ENCODE results near the gene DNAJB12.
"Not testable (repeated sequence)": the region's sequence is repeated elsewhere in the genome, so short reads cannot be mapped to it uniquely, and the experiment has no call there.

DNAJB12 gene

DNA sequence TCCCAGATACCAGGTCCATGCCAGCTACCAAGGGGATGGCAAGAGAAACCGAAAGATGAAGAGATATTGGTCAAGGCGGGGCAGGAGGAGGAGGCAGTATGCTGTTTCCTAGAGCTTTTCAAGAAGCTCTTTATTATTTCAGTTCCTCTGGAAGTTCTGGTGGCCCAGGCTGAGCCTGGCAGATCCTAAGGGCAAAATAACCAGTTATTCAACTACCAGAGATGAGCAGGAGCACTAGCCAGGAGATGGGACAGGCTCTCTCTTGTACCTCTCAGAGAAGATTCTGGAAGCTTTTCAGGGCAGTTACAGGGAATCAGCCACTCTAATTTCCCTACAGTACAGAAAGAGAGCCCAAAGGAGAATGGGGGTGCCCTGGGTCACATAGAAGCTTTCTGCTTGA lies 5.3 kb downstream of the DNAJB12 start:
- Histone ChIP-seq H3K4me2 (ENCODE audit: low read length) (no peak overlapping the region), H3K4me3 (ENCODE audit: low read length) (no peak overlapping the region), H3K27me3 (ENCODE audit: low read depth, low read length) (no peaks in the 10 kb centered on the region), H2AFZ (ENCODE audit: low read depth, low read length) (no peak overlapping the region), H3K79me2 (ENCODE audit: low read length) (peaks cover 30% of the 10 kb centered on the region), H3K27ac (ENCODE audit: low read length) (no peak overlapping the region), H3K9me3 (ENCODE audit: insufficient read depth, low read length) (no peaks in the 10 kb centered on the region), H3K4me1 (ENCODE audit: low read length) (peaks cover 6% of the 10 kb centered on the region), H3K9ac (ENCODE audit: low read length) (no peak overlapping the region), H3K36me3 (replicated peaks; ENCODE audit: low read depth, low read length) (no peaks in the 10 kb centered on the region), H4K20me1 (ENCODE audit: insufficient read depth, low read length) (no peaks in the 10 kb centered on the region)
- no peak for TF ChIP-seq EZH2phosphoT487 (IDR thresholded peaks at IDR 0.05; ENCODE audit: low read depth)
- TF ChIP-seq, protein P1, sequence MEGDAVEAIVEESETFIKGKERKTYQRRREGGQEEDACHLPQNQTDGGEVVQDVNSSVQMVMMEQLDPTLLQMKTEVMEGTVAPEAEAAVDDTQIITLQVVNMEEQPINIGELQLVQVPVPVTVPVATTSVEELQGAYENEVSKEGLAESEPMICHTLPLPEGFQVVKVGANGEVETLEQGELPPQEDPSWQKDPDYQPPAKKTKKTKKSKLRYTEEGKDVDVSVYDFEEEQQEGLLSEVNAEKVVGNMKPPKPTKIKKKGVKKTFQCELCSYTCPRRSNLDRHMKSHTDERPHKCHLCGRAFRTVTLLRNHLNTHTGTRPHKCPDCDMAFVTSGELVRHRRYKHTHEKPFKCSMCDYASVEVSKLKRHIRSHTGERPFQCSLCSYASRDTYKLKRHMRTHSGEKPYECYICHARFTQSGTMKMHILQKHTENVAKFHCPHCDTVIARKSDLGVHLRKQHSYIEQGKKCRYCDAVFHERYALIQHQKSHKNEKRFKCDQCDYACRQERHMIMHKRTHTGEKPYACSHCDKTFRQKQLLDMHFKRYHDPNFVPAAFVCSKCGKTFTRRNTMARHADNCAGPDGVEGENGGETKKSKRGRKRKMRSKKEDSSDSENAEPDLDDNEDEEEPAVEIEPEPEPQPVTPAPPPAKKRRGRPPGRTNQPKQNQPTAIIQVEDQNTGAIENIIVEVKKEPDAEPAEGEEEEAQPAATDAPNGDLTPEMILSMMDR (IDR thresholded peaks at IDR 0.05; ENCODE audit: low read depth, low read length): no peak

DNA sequence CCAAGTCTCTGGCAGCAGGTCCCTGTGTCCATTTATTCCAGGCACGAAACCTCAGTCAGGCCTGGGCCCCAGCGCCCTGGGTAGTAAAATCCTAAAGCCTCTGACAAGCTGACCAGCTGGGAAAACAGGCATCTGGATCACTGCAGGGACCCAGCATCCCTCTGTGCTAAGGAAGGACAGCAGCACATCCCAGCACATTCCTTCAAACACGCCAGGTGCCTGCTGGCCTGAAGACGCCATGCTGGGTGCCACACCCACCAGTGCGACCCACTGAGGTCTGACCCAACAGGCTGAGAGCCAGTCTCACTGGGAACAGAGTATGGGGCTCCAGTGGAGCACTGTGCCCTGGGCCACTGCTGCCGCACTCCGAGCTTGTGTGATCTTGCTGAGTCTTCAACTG lies 6.4 kb downstream of the DNAJB12 start:
- no peaks in the 10 kb centered on the region for H4K20me1 ChIP-seq (ENCODE audit: insufficient read depth, low read length)
- H3K4me2 ChIP-seq (ENCODE audit: low read length): no peak overlapping the region
- H3K36me3 ChIP-seq (replicated peaks; ENCODE audit: low read depth, low read length): no peaks in the 10 kb centered on the region
- peaks cover 18% of the 10 kb centered on the region for H3K79me2 ChIP-seq (ENCODE audit: low read length)
- H3K4me1 ChIP-seq (ENCODE audit: low read length): peaks cover under 1% of the 10 kb centered on the region; the same call in 1 of the 2 replicates
- H3K9ac ChIP-seq (ENCODE audit: low read length): no peak overlapping the region
- H3K4me3 ChIP-seq (ENCODE audit: low read length): no peak overlapping the region
- no peak overlapping the region for H2AFZ ChIP-seq (ENCODE audit: low read depth, low read length)
- H3K27ac ChIP-seq (ENCODE audit: low read length): no peak overlapping the region
- H3K9me3 ChIP-seq (ENCODE audit: insufficient read depth, low read length): no peaks in the 10 kb centered on the region
- H3K27me3 ChIP-seq (ENCODE audit: low read depth, low read length): no peaks in the 10 kb centered on the region
- TF ChIP-seq, protein P1 (IDR thresholded peaks at IDR 0.05; ENCODE audit: low read depth, low read length): no peak
- TF ChIP-seq EZH2phosphoT487 (IDR thresholded peaks at IDR 0.05; ENCODE audit: low read depth): no peak

GRCh38 chr10:72346117-72346516 lies 8.6 kb downstream of the DNAJB12 start:
- not testable (repeated sequence) for H2AFZ ChIP-seq (ENCODE audit: low read depth, low read length); H3K27me3 ChIP-seq (ENCODE audit: low read depth, low read length); H3K4me1 ChIP-seq (ENCODE audit: low read length); H3K4me2 ChIP-seq (ENCODE audit: low read length); H4K20me1 ChIP-seq (ENCODE audit: insufficient read depth, low read length); H3K27ac ChIP-seq (ENCODE audit: low read length); H3K36me3 ChIP-seq (replicated peaks; ENCODE audit: low read depth, low read length); H3K9ac ChIP-seq (ENCODE audit: low read length); H3K9me3 ChIP-seq (ENCODE audit: insufficient read depth, low read length); H3K79me2 ChIP-seq (ENCODE audit: low read length); H3K4me3 ChIP-seq (ENCODE audit: low read length)

GRCh38 chr10:72344932-72345331 lies 9.8 kb downstream of the DNAJB12 start:
- Histone ChIP-seq H4K20me1 (ENCODE audit: insufficient read depth, low read length) (no peaks in the 10 kb centered on the region), H3K4me3 (ENCODE audit: low read length) (no peak overlapping the region), H3K79me2 (ENCODE audit: low read length) (no peaks in the 10 kb centered on the region), H2AFZ (ENCODE audit: low read depth, low read length) (no peak overlapping the region), H3K36me3 (replicated peaks; ENCODE audit: low read depth, low read length) (peaks cover 5% of the 10 kb centered on the region), H3K4me2 (ENCODE audit: low read length) (no peak overlapping the region), H3K27me3 (ENCODE audit: low read depth, low read length) (no peaks in the 10 kb centered on the region), H3K4me1 (ENCODE audit: low read length) (peaks cover 3% of the 10 kb centered on the region; the same call in 1 of the 2 replicates), H3K9ac (ENCODE audit: low read length) (no peak overlapping the region), H3K27ac (ENCODE audit: low read length) (no peak overlapping the region), H3K9me3 (ENCODE audit: insufficient read depth, low read length) (no peaks in the 10 kb centered on the region)
- TF ChIP-seq EZH2phosphoT487 (IDR thresholded peaks at IDR 0.05; ENCODE audit: low read depth): no peak
- TF ChIP-seq, protein P1 (IDR thresholded peaks at IDR 0.05; ENCODE audit: low read depth, low read length): no peak

DNA sequence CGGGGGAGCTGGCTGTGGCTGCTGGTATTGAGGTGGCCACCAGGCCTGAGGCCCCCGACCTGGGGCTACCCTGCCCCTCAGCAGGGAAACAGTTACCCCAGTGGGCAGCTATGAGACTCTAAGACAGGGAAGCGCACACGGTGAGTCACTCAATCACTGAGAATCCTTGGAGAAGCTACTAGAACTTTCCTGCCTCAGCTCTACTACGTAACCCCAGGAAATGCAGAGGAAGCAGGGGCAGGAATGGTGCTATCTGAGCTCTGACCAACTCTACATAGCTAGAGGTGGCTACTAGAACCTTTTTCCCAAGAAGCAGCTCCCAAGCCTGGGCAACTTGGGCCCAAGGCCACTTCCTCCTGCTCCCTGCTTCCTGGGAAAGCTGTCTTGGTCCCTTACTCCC lies 11.8 kb downstream of the DNAJB12 start:
- H3K27me3 ChIP-seq (ENCODE audit: low read depth, low read length): no peaks in the 10 kb centered on the region
- H3K9ac ChIP-seq (ENCODE audit: low read length): no peak overlapping the region
- H3K4me1 ChIP-seq (ENCODE audit: low read length): peaks cover 3% of the 10 kb centered on the region; the same call in 1 of the 2 replicates
- no peak overlapping the region for H3K4me2 ChIP-seq (ENCODE audit: low read length)
- H3K9me3 ChIP-seq (ENCODE audit: insufficient read depth, low read length): no peaks in the 10 kb centered on the region
- no peak overlapping the region for H2AFZ ChIP-seq (ENCODE audit: low read depth, low read length)
- H3K4me3 ChIP-seq (ENCODE audit: low read length): no peak overlapping the region
- TF ChIP-seq, protein P1 (IDR thresholded peaks at IDR 0.05; ENCODE audit: low read depth, low read length): no peak
- TF ChIP-seq EZH2phosphoT487 (IDR thresholded peaks at IDR 0.05; ENCODE audit: low read depth): no peak
- peaks cover 5% of the 10 kb centered on the region for H3K36me3 ChIP-seq (replicated peaks; ENCODE audit: low read depth, low read length)
- no peak overlapping the region for H3K27ac ChIP-seq (ENCODE audit: low read length)
- no peaks in the 10 kb centered on the region for H3K79me2 ChIP-seq (ENCODE audit: low read length)
- no peaks in the 10 kb centered on the region for H4K20me1 ChIP-seq (ENCODE audit: insufficient read depth, low read length)

All from OCI-LY3 (cell line).